MCF 10A (cell line): ENCODE data around the gene CRCP. TPM values are rescaled to one million over a fixed set of nuclear protein-coding genes. Genes with fewer than 3 reads are reported as not detected.
"Not testable (repeated sequence)": the region's sequence is repeated elsewhere in the genome, so short reads cannot be mapped to it uniquely, and the experiment has no call there.

ENCODE experiments used
- BruUV-seq: library from RNA; stranded (reverse); fragments of 400-500 nt; replicated peaks from 2 replicates; lab custom pipeline; 2021; lab: Mats Ljungman, UMichigan
- CTCF ChIA-PET: fragments of 300-600 bp; sonication (Branson Sonifier 250); formaldehyde crosslinking; extraction: SDS; loops from one replicate; lab custom pipeline; 2021; ENCODE audit warnings: antibody characterized with exemption, inconsistent platforms; lab: Yijun Ruan, JAX
- POLR2A ChIA-PET: fragments of 300-600, 350-650 bp; sonication (Branson Sonifier 250); formaldehyde crosslinking; extraction: SDS; loops from one replicate; lab custom pipeline; 2020; ENCODE audit warnings: antibody characterized with exemption, inconsistent platforms; lab: Yijun Ruan, JAX
- DNase-seq: peaks from one replicate; pipeline ENCODE4 v3.0.0-alpha.2; 2018; ENCODE audit not compliant: unreplicated experiment
- H3K27ac Mint-ChIP-seq: one replicate; pipeline ENCODE4 v1.8.0; 2022; ENCODE audit warnings: mild to moderate bottlenecking, low read depth, mixed read lengths; ENCODE audit not compliant: unreplicated experiment
- H3K27me3 Mint-ChIP-seq: one replicate; pipeline ENCODE4 v1.8.0; 2022; ENCODE audit warnings: mixed read lengths; ENCODE audit not compliant: insufficient read depth, unreplicated experiment
- H3K36me3 Mint-ChIP-seq: one replicate; pipeline ENCODE4 v1.8.0; 2022; ENCODE audit warnings: mild to moderate bottlenecking, moderate library complexity, mixed read lengths; ENCODE audit not compliant: insufficient read depth, unreplicated experiment
- H3K4me1 Mint-ChIP-seq: one replicate; pipeline ENCODE4 v1.8.0; 2022; ENCODE audit warnings: mixed read lengths; ENCODE audit not compliant: insufficient read depth, unreplicated experiment
- H3K4me3 Mint-ChIP-seq: one replicate; pipeline ENCODE4 v1.8.0; 2022; ENCODE audit warnings: mild to moderate bottlenecking, moderate library complexity, mixed read lengths; ENCODE audit not compliant: unreplicated experiment
- H3K9me3 Mint-ChIP-seq: one replicate; pipeline ENCODE4 v1.8.0; 2022; ENCODE audit warnings: mixed read lengths; ENCODE audit not compliant: unreplicated experiment
- CTCF ChIP-seq: fragments of 200-600 bp; IDR thresholded peaks from one replicate; pipeline ENCODE4 v1.8.0; 2022; ENCODE audit warnings: antibody characterized with exemption, mild to moderate bottlenecking; ENCODE audit not compliant: unreplicated experiment
- intact Hi-C: fragments of 100-400 bp; cut with micrococcal nuclease; formaldehyde crosslinking; loops from 2 replicates; pipeline ENCODE4 v1.14.1; 2022
- total RNA-seq: library from RNA; stranded (reverse); gene quantifications from 2 replicates; pipeline ENCODE4 v1.2.3, GENCODE V29; 2022

The CRCP gene
- total RNA-seq, 1 experiment from 2014 or later, result 39.8 TPM

DNA sequence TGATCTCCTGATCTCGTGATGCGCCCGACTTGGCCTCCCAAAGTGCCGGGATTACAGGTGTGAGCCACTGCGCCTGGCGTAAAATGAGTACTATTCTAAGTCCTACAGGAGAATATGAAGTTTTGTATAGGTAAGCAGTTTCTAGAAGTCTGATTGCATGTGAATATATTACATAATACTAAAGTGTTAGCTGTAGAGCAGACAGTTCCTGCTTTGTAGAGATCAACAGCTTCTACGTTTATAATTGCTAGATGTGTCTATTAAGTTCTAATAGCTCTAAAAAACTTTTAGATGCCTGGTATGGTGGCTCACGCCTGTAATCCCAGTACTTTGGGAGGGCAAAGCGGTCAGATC, 8.5 kb downstream of the CRCP start:
- Mint-ChIP-seq H3K36me3 (peaks cover 38% of the 10 kb centered on the region), H3K4me1 (peaks cover 9% of the 10 kb centered on the region), H3K27me3 (no peaks in the 10 kb centered on the region), H3K9me3 (no peaks in the 10 kb centered on the region), H3K4me3 (no peak overlapping the region), H3K27ac (no peak overlapping the region)
- CTCF ChIA-PET, result interaction anchor here (0.6 to 1.5 kb wide), 3 partner anchors 17 to 385 kb away, joined by 3 read pairs; no protein-coding TSS in a partner anchor
- no TSS peak for BruUV-seq
- DNase-seq, result no peak
- intact Hi-C loops, result no loop called here
- POLR2A ChIA-PET, result interaction anchor here (1.3 kb wide), 1 partner anchor 8 kb away, joined by 4 read pairs; the partner anchor contains the start of gene CRCP
- TF ChIP-seq CTCF, result no peak

DNA sequence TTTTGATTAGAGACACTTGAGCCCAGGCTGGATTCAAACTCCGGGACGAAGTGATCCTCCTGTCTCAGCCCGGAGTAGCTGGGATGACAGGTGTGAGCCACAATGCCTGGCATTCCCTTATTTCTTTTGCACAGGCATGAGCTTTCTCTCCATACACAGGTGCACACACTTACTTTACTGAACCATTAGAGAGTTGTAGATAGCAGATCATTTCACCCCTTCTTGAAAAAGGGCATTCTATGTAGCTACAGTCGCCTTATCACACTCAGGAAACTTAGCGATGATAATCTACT, 9.9 kb downstream of the CRCP start:
- DNase-seq, CTCF ChIA-PET, intact Hi-C loops, H3K9me3 Mint-ChIP-seq, H3K4me3 Mint-ChIP-seq, H3K27me3 Mint-ChIP-seq, BruUV-seq, H3K27ac Mint-ChIP-seq, H3K4me1 Mint-ChIP-seq: not testable (repeated sequence)
- POLR2A ChIA-PET, result interaction anchor here (0.6 to 1.3 kb wide), 2 partner anchors 9 to 143 kb away, joined by 3 to 4 read pairs; partner anchors contain the start of gene CRCP
- H3K36me3 Mint-ChIP-seq, result peaks cover 43% of the 10 kb centered on the region

GRCh38 chr7:66125052-66125694, 10.5 kb downstream of the CRCP start:
- Mint-ChIP-seq H3K4me3 (no peak overlapping the region), H3K4me1 (no peaks in the 10 kb centered on the region), H3K27ac (no peak overlapping the region), H3K36me3 (peaks cover 43% of the 10 kb centered on the region), H3K27me3 (no peaks in the 10 kb centered on the region), H3K9me3 (no peaks in the 10 kb centered on the region)
- no peak for DNase-seq
- no TSS peak for BruUV-seq
- TF ChIP-seq CTCF, result no peak
- intact Hi-C loops, result no loop called here
- POLR2A ChIA-PET, result interaction anchor here (0.6 kb wide), 1 partner anchor 144 kb away, joined by 3 read pairs; no protein-coding TSS in a partner anchor
- CTCF ChIA-PET, result no interaction called here

- intact Hi-C loops, POLR2A ChIA-PET, H3K9me3 Mint-ChIP-seq, CTCF ChIA-PET, DNase-seq, BruUV-seq, H3K27ac Mint-ChIP-seq, H3K4me1 Mint-ChIP-seq, H3K27me3 Mint-ChIP-seq, H3K4me3 Mint-ChIP-seq: not testable (repeated sequence)
- peaks cover 49% of the 10 kb centered on the region for H3K36me3 Mint-ChIP-seq
These were observed 11.2 kb downstream of the CRCP start for GRCh38 chr7:66125781-66126352.

- BruUV-seq, intact Hi-C loops, DNase-seq, H3K27me3 Mint-ChIP-seq, H3K4me1 Mint-ChIP-seq, H3K27ac Mint-ChIP-seq, H3K4me3 Mint-ChIP-seq, H3K9me3 Mint-ChIP-seq: not testable (repeated sequence)
- POLR2A ChIA-PET, result interaction anchor here (0.8 kb wide), 1 partner anchor 366 kb away, joined by 3 read pairs; no protein-coding TSS in a partner anchor
- CTCF ChIA-PET, result interaction anchor here (0.8 to 1.6 kb wide), 2 partner anchors 13 to 14 kb away, joined by 3 to 5 read pairs; partner anchors contain the start of gene CRCP
- H3K36me3 Mint-ChIP-seq, result peaks cover 50% of the 10 kb centered on the region
These were observed 12.5 kb downstream of the CRCP start for GRCh38 chr7:66127172-66127571.
